MCF 10A (cell line): ENCODE measurements around the gene ZAP70. TPM values are rescaled to one million over a fixed set of nuclear protein-coding genes. Genes with fewer than 3 reads are reported as not detected.

Source experiments
- BruUV-seq: library from RNA; stranded (reverse); fragments of 400-500 nt; replicated peaks from 2 replicates; lab custom pipeline; 2021; lab: Mats Ljungman, UMichigan
- CTCF ChIA-PET: fragments of 300-600 bp; sonication (Branson Sonifier 250); formaldehyde crosslinking; extraction: SDS; loops from one replicate; lab custom pipeline; 2021; ENCODE audit warnings: antibody characterized with exemption, inconsistent platforms; lab: Yijun Ruan, JAX
- POLR2A ChIA-PET: fragments of 300-600, 350-650 bp; sonication (Branson Sonifier 250); formaldehyde crosslinking; extraction: SDS; loops from one replicate; lab custom pipeline; 2020; ENCODE audit warnings: antibody characterized with exemption, inconsistent platforms; lab: Yijun Ruan, JAX
- DNase-seq: peaks from one replicate; pipeline ENCODE4 v3.0.0-alpha.2; 2018; ENCODE audit not compliant: unreplicated experiment
- H3K27ac Mint-ChIP-seq: one replicate; pipeline ENCODE4 v1.8.0; 2022; ENCODE audit warnings: mild to moderate bottlenecking, low read depth, mixed read lengths; ENCODE audit not compliant: unreplicated experiment
- H3K27me3 Mint-ChIP-seq: one replicate; pipeline ENCODE4 v1.8.0; 2022; ENCODE audit warnings: mixed read lengths; ENCODE audit not compliant: insufficient read depth, unreplicated experiment
- H3K36me3 Mint-ChIP-seq: one replicate; pipeline ENCODE4 v1.8.0; 2022; ENCODE audit warnings: mild to moderate bottlenecking, moderate library complexity, mixed read lengths; ENCODE audit not compliant: insufficient read depth, unreplicated experiment
- H3K4me1 Mint-ChIP-seq: one replicate; pipeline ENCODE4 v1.8.0; 2022; ENCODE audit warnings: mixed read lengths; ENCODE audit not compliant: insufficient read depth, unreplicated experiment
- H3K4me3 Mint-ChIP-seq: one replicate; pipeline ENCODE4 v1.8.0; 2022; ENCODE audit warnings: mild to moderate bottlenecking, moderate library complexity, mixed read lengths; ENCODE audit not compliant: unreplicated experiment
- H3K9me3 Mint-ChIP-seq: one replicate; pipeline ENCODE4 v1.8.0; 2022; ENCODE audit warnings: mixed read lengths; ENCODE audit not compliant: unreplicated experiment
- CTCF ChIP-seq: fragments of 200-600 bp; IDR thresholded peaks from one replicate; pipeline ENCODE4 v1.8.0; 2022; ENCODE audit warnings: antibody characterized with exemption, mild to moderate bottlenecking; ENCODE audit not compliant: unreplicated experiment
- intact Hi-C: fragments of 100-400 bp; cut with micrococcal nuclease; formaldehyde crosslinking; loops from 2 replicates; pipeline ENCODE4 v1.14.1; 2022
- total RNA-seq: library from RNA; stranded (reverse); gene quantifications from 2 replicates; pipeline ENCODE4 v1.2.3, GENCODE V29; 2022

The ZAP70 gene
- total RNA-seq, 1 experiment from 2014 or later: not detected

DNA sequence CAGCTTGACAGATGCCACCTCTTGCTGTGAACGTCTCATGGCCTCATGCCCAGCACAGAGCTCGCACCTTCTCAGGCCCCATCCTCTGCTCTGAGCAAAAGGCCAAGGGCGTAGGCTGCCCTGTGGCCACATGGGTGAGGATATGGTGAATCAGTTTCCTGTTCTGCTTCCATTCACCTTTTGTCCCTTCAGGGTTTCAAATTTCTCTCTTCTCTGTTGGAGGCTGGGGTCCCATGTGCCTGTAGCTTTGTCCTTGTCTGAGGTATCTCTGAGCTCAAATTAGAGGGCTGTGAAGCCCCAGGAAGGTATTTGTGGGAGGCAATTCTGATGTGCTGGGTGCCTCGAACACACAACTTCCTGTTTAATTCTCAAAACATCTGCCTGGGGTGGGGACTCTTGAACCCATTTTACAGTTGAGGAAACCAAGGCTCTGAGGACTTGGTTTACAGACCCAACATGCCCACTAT, 29.0 kb downstream of the ZAP70 start:
- H3K4me1 Mint-ChIP-seq: peaks cover 32% of the 10 kb centered on the region
- H3K36me3 Mint-ChIP-seq: peaks cover 9% of the 10 kb centered on the region
- ChIA-PET CTCF (interaction anchor here (0.7 to 4.4 kb wide), 3 partner anchors 36 to 152 kb away, joined by 3 to 30 read pairs (median 3); no protein-coding TSS in a partner anchor), POLR2A (interaction anchor here (1.3 kb wide), 1 partner anchor 13 kb away, joined by 3 read pairs; no protein-coding TSS in a partner anchor)
- H3K27me3 Mint-ChIP-seq: no peaks in the 10 kb centered on the region
- intact Hi-C loops: no loop called here
- no peaks in the 10 kb centered on the region for H3K9me3 Mint-ChIP-seq
- DNase-seq: peak; percentile 75
- no peak overlapping the region for H3K27ac Mint-ChIP-seq
- no peak for TF ChIP-seq CTCF
- no peak overlapping the region for H3K4me3 Mint-ChIP-seq
- no TSS peak for BruUV-seq

DNA sequence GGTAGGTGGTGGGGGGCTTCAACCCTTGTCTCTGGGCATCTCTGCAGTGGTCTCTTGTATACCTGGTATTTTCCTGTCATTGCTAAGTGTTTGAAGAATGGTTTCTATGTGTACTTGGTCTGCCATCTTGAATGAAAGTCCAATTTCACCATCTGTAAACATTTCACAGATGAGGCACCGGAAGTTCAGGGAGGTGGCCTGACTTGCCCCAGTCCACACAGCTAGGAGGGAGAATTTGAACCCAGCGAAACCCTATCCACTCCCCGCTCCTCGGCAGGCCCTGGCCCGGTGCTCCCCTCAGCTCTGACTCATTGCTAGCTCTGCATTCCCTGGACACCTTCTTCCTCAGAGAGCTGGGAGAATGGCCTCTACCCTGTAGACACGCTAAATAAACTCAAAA, 30.5 kb downstream of the ZAP70 start:
- ChIA-PET POLR2A (interaction anchor here (0.7 kb wide), 1 partner anchor 633 kb away, joined by 3 read pairs; no protein-coding TSS in a partner anchor), CTCF (interaction anchor here (0.6 to 4.4 kb wide), 6 partner anchors 9 to 519 kb away, joined by 3 to 30 read pairs (median 4); no protein-coding TSS in a partner anchor)
- H3K36me3 Mint-ChIP-seq: peaks cover 9% of the 10 kb centered on the region
- no peak overlapping the region for H3K4me3 Mint-ChIP-seq
- BruUV-seq: no TSS peak
- no peaks in the 10 kb centered on the region for H3K9me3 Mint-ChIP-seq
- peak; percentile 38 for DNase-seq
- intact Hi-C loops: no loop called here
- H3K27ac Mint-ChIP-seq: no peak overlapping the region
- no peak for TF ChIP-seq CTCF
- peaks cover 32% of the 10 kb centered on the region for H3K4me1 Mint-ChIP-seq
- no peaks in the 10 kb centered on the region for H3K27me3 Mint-ChIP-seq

DNA sequence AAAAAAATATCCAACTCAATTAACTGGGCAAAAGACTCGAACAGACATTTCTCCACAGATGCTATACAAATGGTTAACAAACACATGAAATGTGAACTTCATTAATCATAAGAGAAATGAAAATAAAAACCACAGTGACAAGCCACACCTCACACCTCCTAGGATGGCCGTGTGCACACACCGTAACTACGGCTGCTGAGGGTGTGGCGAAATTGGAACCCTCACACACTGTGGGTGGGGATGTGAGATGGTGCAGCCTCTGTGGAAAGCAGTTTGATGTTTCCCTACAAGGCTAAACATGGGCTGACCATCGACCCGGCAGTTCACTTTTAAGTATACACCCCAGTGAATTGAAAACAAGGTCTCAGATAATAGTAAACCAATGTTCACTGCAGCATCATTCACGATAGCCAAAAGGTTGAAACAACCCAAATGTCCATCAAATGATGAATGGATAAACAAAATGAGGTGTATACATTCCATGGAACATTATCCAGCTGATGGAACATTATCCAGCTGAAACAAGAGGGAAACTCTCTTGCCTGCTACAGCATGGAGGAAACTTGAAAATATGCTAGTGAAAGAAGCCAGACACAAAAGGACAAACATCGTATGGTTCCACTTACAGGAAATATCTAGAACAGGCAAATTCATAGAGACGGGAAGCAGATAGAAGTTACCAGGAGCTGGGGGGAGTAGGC, 32.2 kb downstream of the ZAP70 start:
- intact Hi-C loops: no loop called here
- H3K4me3 Mint-ChIP-seq: no peak overlapping the region
- H3K36me3 Mint-ChIP-seq: peaks cover 9% of the 10 kb centered on the region
- ChIA-PET POLR2A (no interaction called here), CTCF (interaction anchor here (0.5 to 1.6 kb wide), 5 partner anchors 9 to 141 kb away, joined by 3 to 8 read pairs (median 3); no protein-coding TSS in a partner anchor)
- H3K27ac Mint-ChIP-seq: no peak overlapping the region
- DNase-seq: peak; percentile 58
- H3K9me3 Mint-ChIP-seq: no peaks in the 10 kb centered on the region
- no TSS peak for BruUV-seq
- no peaks in the 10 kb centered on the region for H3K27me3 Mint-ChIP-seq
- no peak for TF ChIP-seq CTCF
- peaks cover 31% of the 10 kb centered on the region for H3K4me1 Mint-ChIP-seq

DNA sequence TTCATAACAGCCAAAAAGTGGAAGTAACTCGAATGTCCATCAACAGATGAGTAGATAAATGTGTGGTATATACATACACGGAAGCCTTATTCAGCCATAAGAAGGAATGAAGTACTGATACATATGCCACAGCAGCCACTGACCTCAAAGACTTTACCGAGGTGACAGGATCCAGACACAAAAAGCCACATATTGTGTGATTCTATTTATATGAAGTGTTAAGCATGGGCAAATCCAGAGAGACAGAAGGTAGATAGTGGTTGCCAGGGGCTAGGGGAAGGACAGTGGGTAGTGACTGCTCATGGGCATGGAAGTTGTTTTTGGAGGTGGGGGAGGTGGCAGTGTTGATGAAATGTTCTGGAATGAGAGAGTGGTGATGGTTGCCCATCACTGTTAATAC, 33.9 kb downstream of the ZAP70 start:
- POLR2A ChIA-PET: no interaction called here
- Mint-ChIP-seq H3K36me3 (peaks cover 9% of the 10 kb centered on the region), H3K27me3 (no peaks in the 10 kb centered on the region), H3K27ac (no peak overlapping the region), H3K9me3 (no peaks in the 10 kb centered on the region), H3K4me1 (peaks cover 24% of the 10 kb centered on the region), H3K4me3 (no peak overlapping the region)
- CTCF ChIA-PET: interaction anchor here (0.6 kb wide), 2 partner anchors 82 to 748 kb away, joined by 3 to 4 read pairs; no protein-coding TSS in a partner anchor
- TF ChIP-seq CTCF: no peak
- no TSS peak for BruUV-seq
- intact Hi-C loops: no loop called here
- DNase-seq: no peak
